ENCODE data around the gene CDKAL1. TPM values are rescaled to one million over a fixed set of nuclear protein-coding genes. Genes with fewer than 3 reads are reported as not detected.

CDKAL1 gene
- total and polyA plus RNA-seq, 2 donors (not counting 3 experiments of a cell fraction or from before 2014, with no cell fraction given): 6.1 to 20.5 TPM

GRCh38 chr6:20626165-20626564 lies 91.9 kb downstream of the CDKAL1 start:
- Histone ChIP-seq H3K9ac (replicated peaks; ENCODE audit: extremely low read depth, insufficient read depth, low read length) (no peak overlapping the region), H3K4me1 (ENCODE audit: control insufficient read depth, extremely low read depth, insufficient read depth, low read length) (peaks cover 16% of the 10 kb centered on the region), H3K27ac (ENCODE audit: insufficient read depth, low read depth, low read length) (no peak overlapping the region), H2AFZ (ENCODE audit: low read depth, low read length) (no peak overlapping the region), H3K79me2 (ENCODE audit: control insufficient read depth, insufficient read depth, low read length) (peaks cover 6% of the 10 kb centered on the region), H4K20me1 (replicated peaks; ENCODE audit: control insufficient read depth, extremely low read depth, insufficient read depth, low read length) (no peaks in the 10 kb centered on the region), H3K36me3 (ENCODE audit: control insufficient read depth in 2 of 2, extremely low read depth in 1 of 2, insufficient read depth in 2 of 2, low read length in 2 of 2) (no peaks in the 10 kb centered on the region), H3K9me1 (replicated peaks; ENCODE audit: control insufficient read depth, extremely low read depth, insufficient read depth, low read length) (no peaks in the 10 kb centered on the region), H3K4me3 (replicated peaks in 1 of 3; ENCODE audit: insufficient read depth in 1 of 3, low read depth in 1 of 3, low read length in 3 of 3) (no peak overlapping the region), H3K9me3 (replicated peaks; ENCODE audit: control insufficient read depth, insufficient read depth, low read length) (no peaks in the 10 kb centered on the region), H3K27me3 (ENCODE audit: control insufficient read depth in 2 of 2, insufficient read depth in 2 of 2, low read length in 2 of 2) (no peaks in the 10 kb centered on the region), H3K4me2 (ENCODE audit: insufficient read depth, low read length) (no peak overlapping the region)
- no TSS peak for BruUV-seq (replicated peaks)
- POLR2A ChIA-PET: no interaction called here
- TF ChIP-seq JUN (IDR thresholded peaks at IDR 0.05; ENCODE audit: borderline replicate concordance, insufficient read depth, insufficient read length, low read depth) (no peak), FOS (IDR thresholded peaks at IDR 0.05; ENCODE audit: borderline replicate concordance, insufficient read depth, low read length) (no peak), POLR2AphosphoS5 (IDR thresholded peaks at IDR 0.05; ENCODE audit: insufficient read depth, low read depth, low read length) (no peak), MYC (IDR thresholded peaks at IDR 0.05; ENCODE audit: low read depth, low read length) (no peak), GATA2 (IDR thresholded peaks at IDR 0.05; ENCODE audit: insufficient read depth, insufficient read length, low read depth, low read length) (no peak), EZH2 (IDR thresholded peaks at IDR 0.05; ENCODE audit: borderline replicate concordance, low read depth, low read length, severe bottlenecking) (no peak), POLR2A (IDR thresholded peaks at IDR 0.05; ENCODE audit: low read depth, low read length) (no peak)
- TF ChIP-seq, protein P1, sequence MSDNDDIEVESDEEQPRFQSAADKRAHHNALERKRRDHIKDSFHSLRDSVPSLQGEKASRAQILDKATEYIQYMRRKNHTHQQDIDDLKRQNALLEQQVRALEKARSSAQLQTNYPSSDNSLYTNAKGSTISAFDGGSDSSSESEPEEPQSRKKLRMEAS (IDR thresholded peaks at IDR 0.05; ENCODE audit: insufficient read depth, insufficient read length): no peak
- TF ChIP-seq, protein P2, sequence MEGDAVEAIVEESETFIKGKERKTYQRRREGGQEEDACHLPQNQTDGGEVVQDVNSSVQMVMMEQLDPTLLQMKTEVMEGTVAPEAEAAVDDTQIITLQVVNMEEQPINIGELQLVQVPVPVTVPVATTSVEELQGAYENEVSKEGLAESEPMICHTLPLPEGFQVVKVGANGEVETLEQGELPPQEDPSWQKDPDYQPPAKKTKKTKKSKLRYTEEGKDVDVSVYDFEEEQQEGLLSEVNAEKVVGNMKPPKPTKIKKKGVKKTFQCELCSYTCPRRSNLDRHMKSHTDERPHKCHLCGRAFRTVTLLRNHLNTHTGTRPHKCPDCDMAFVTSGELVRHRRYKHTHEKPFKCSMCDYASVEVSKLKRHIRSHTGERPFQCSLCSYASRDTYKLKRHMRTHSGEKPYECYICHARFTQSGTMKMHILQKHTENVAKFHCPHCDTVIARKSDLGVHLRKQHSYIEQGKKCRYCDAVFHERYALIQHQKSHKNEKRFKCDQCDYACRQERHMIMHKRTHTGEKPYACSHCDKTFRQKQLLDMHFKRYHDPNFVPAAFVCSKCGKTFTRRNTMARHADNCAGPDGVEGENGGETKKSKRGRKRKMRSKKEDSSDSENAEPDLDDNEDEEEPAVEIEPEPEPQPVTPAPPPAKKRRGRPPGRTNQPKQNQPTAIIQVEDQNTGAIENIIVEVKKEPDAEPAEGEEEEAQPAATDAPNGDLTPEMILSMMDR (IDR thresholded peaks at IDR 0.05; ENCODE audit: extremely low read depth in 1 of 2, insufficient read depth in 1 of 2, low read depth in 1 of 2, low read length in 2 of 2): no peak
- no peak for FAIRE-seq
- dilution Hi-C loops (cut with MboI; ENCODE audit: extremely low pct_ligation_motif_present, low sequenced_read_pairs) (no loop called here), intact Hi-C loops (cut with micrococcal nuclease) (no loop called here)
- CTCF ChIA-PET: no interaction called here
- no peak for DNase-seq (ENCODE audit: low read depth, low spot score)
